HEK293 (cell line): ENCODE results near the gene PDK4.

Source experiments
- ATF2 ChIP-seq: fragments of 450-650 bp; formaldehyde crosslinking; IDR thresholded peaks from 2 replicates; pipeline ENCODE4 v1.5.1; 2016; ENCODE audit warnings: missing biosample characterization, missing genetic modification characterization, low read depth
- BCL11A ChIP-seq: fragments of 450-650 bp; formaldehyde crosslinking; IDR thresholded peaks from 2 replicates; pipeline ENCODE4 v1.5.1; 2016; ENCODE audit warnings: low read depth, missing biosample characterization, missing genetic modification characterization
- CTCF ChIP-seq: fragments of 450-650 bp; formaldehyde crosslinking; IDR thresholded peaks from 2 replicates; pipeline ENCODE4 v1.5.1; 2016; ENCODE audit warnings: missing biosample characterization, missing genetic modification characterization
- GLI4 ChIP-seq: fragments of 450-650 bp; formaldehyde crosslinking; IDR thresholded peaks from 2 replicates; pipeline ENCODE4 v1.5.1; 2016; ENCODE audit warnings: missing biosample characterization, missing genetic modification characterization
- PRDM10 ChIP-seq: fragments of 450-650 bp; formaldehyde crosslinking; IDR thresholded peaks from 2 replicates; pipeline ENCODE4 v1.5.1; 2016; ENCODE audit warnings: missing biosample characterization, missing genetic modification characterization
- TSHZ1 ChIP-seq: fragments of 450-650 bp; formaldehyde crosslinking; IDR thresholded peaks from 2 replicates; pipeline ENCODE4 v1.5.1; 2016; ENCODE audit warnings: missing biosample characterization, missing genetic modification characterization, borderline replicate concordance
- ZBTB1 ChIP-seq: fragments of 450-650 bp; formaldehyde crosslinking; IDR thresholded peaks from 2 replicates; pipeline ENCODE4 v1.5.1; 2016; ENCODE audit warnings: missing biosample characterization, missing genetic modification characterization
- ZFP37 ChIP-seq: fragments of 450-650 bp; formaldehyde crosslinking; IDR thresholded peaks from 2 replicates; pipeline ENCODE4 v1.5.1; 2016; ENCODE audit warnings: missing biosample characterization, missing genetic modification characterization
- ZNF292 ChIP-seq: fragments of 450-650 bp; formaldehyde crosslinking; IDR thresholded peaks from 2 replicates; pipeline ENCODE4 v1.5.1; 2016; ENCODE audit warnings: low read depth, missing biosample characterization, missing genetic modification characterization, borderline replicate concordance
- ZNF341 ChIP-seq: fragments of 450-650 bp; formaldehyde crosslinking; IDR thresholded peaks from 2 replicates; pipeline ENCODE4; 2016; ENCODE audit warnings: low read depth, missing biosample characterization, missing genetic modification characterization
- ZNF350 ChIP-seq: fragments of 450-650 bp; formaldehyde crosslinking; IDR thresholded peaks from 2 replicates; pipeline ENCODE4 v1.5.0; 2017; ENCODE audit warnings: missing biosample characterization, mild to moderate bottlenecking, missing genetic modification characterization
- ZNF391 ChIP-seq: fragments of 450-650 bp; formaldehyde crosslinking; IDR thresholded peaks from 2 replicates; pipeline ENCODE4 v1.5.1; 2016; ENCODE audit warnings: low read depth, missing biosample characterization, missing genetic modification characterization, borderline replicate concordance
- ZNF423 ChIP-seq: fragments of 450-650 bp; formaldehyde crosslinking; IDR thresholded peaks from 2 replicates; pipeline ENCODE4 v1.5.1; 2016; ENCODE audit warnings: missing biosample characterization, missing genetic modification characterization
- ZNF692 ChIP-seq: fragments of 450-650 bp; formaldehyde crosslinking; IDR thresholded peaks from 2 replicates; pipeline ENCODE4 v1.5.1; 2016; ENCODE audit warnings: missing biosample characterization, missing genetic modification characterization

- TF ChIP-seq ZNF341 (no peak), TSHZ1 (tag by site-specific recombination) (no peak), ATF2 (tag by site-specific recombination) (no peak), CTCF (tag by site-specific recombination) (no peak), ZNF692 (no peak), ZFP37 (tag by site-specific recombination) (no peak), ZNF423 (tag by site-specific recombination) (no peak), ZNF391 (tag by site-specific recombination) (no peak), GLI4 (tag by site-specific recombination) (no peak), ZNF292 (tag by site-specific recombination) (no peak), BCL11A (tag by site-specific recombination) (no peak), ZNF350 (tag by site-specific recombination) (no peak), PRDM10 (no peak), ZBTB1 (tag by site-specific recombination) (no peak)
Measured at GRCh38 chr7:95584769-95585425, 11.4 kb downstream of the PDK4 start.
